ENCODE results near the gene MRFAP1.

DNA sequence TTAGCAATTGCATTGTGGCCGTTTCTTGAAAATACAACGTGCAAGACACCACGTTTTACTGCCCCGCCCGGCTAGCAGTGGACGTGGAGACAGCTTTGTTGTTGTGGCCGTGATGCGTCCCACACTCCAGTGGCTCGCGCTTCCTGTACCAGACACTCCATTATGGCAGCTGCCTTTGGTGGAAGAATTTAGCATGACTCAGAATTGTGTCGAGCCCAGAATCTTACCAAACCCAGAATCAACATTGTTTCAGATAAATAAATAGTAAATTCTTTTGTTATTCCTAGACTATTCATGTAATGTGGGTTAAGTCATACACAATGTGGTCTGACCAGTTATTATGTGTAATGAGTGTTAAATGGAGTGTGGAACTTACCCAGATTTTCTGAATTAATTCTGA lies 27.9 kb downstream of the MRFAP1 start:
- TF ChIP-seq, protein P1, sequence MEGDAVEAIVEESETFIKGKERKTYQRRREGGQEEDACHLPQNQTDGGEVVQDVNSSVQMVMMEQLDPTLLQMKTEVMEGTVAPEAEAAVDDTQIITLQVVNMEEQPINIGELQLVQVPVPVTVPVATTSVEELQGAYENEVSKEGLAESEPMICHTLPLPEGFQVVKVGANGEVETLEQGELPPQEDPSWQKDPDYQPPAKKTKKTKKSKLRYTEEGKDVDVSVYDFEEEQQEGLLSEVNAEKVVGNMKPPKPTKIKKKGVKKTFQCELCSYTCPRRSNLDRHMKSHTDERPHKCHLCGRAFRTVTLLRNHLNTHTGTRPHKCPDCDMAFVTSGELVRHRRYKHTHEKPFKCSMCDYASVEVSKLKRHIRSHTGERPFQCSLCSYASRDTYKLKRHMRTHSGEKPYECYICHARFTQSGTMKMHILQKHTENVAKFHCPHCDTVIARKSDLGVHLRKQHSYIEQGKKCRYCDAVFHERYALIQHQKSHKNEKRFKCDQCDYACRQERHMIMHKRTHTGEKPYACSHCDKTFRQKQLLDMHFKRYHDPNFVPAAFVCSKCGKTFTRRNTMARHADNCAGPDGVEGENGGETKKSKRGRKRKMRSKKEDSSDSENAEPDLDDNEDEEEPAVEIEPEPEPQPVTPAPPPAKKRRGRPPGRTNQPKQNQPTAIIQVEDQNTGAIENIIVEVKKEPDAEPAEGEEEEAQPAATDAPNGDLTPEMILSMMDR (IDR thresholded peaks at IDR 0.05): no peak
- no peak for TF ChIP-seq POLR2AphosphoS5 (IDR thresholded peaks at IDR 0.05; ENCODE audit: insufficient read depth in 1 of 2, low read depth in 1 of 2)
